K562 (cell line): ENCODE measurements around the gene FOS. TPM values are rescaled to one million over a fixed set of nuclear protein-coding genes. Genes with fewer than 3 reads are reported as not detected.

Experiments
- EP300 ChIP-seq: IDR thresholded peaks from 2 replicates; pipeline ENCODE4 v1.6.1; 2012; ENCODE audit warnings: low read length, improper control_type of control experiment
- ETV5 ChIP-seq: sonication (generic); formaldehyde crosslinking; IDR thresholded peaks from 2 replicates; pipeline ENCODE4 v1.4.0; 2020; ENCODE audit warnings: low read depth, mild to moderate bottlenecking, missing genetic modification reagents
- HIVEP1 ChIP-seq: fragments of 250-450 bp; sonication (Bioruptor Pico); IDR thresholded peaks from 2 replicates; pipeline ENCODE4 v1.4.0; 2020; ENCODE audit warnings: mild to moderate bottlenecking
- OTX1 ChIP-seq: fragments of 450-650 bp; formaldehyde crosslinking; IDR thresholded peaks from 2 replicates; pipeline ENCODE4 v1.4.0; 2022; ENCODE audit warnings: mild to moderate bottlenecking
- SMAD4 ChIP-seq: fragments of 250-450 bp; sonication (Bioruptor Pico); conservative IDR thresholded peaks from 2 replicates; pipeline ENCODE4 v1.8.0; 2021; ENCODE audit warnings: inconsistent platforms, mild to moderate bottlenecking, moderate library complexity
- TAF9B ChIP-seq: fragments of 450-650 bp; IDR thresholded peaks from 2 replicates; pipeline ENCODE4 v1.6.1; 2018; ENCODE audit warnings: mild to moderate bottlenecking; ENCODE audit not compliant: partially characterized antibody
- TRIM28 ChIP-seq: fragments of 450-650 bp; IDR thresholded peaks from 2 replicates; pipeline ENCODE4 v1.6.1; 2017
- ZNF347 ChIP-seq: fragments of 450-650 bp; formaldehyde crosslinking; IDR thresholded peaks from 2 replicates; pipeline ENCODE4 v1.4.0; 2020; ENCODE audit warnings: low read depth, mild to moderate bottlenecking, moderate library complexity
- ZSCAN29 ChIP-seq: fragments of 450-650 bp; IDR thresholded peaks from 2 replicates; pipeline ENCODE4 v1.6.1; 2017
- polyA plus RNA-seq, 8 experiments: library from polyadenylated mRNA; depleted of rRNA in 4 of 8; stranded (reverse) in 5 of 8; unstranded in 3 of 8; fragments of >200 nt; fragmentation: Nextera tagmentation in 2 of 8; fragmentation: Illumina TruSeq in 1 of 8; extraction: Ambion mirVana in 2 of 8; extraction: Trizol in 1 of 8; gene quantifications; 2 replicates each; pipeline versions ENCODE4 v1.2.1 to v1.2.3, GENCODE V29; 2011 to 2014; ENCODE audit warnings: inconsistent platforms in 1 of 8, missing spikeins in 1 of 8
- total RNA-seq, 7 experiments: library from RNA; depleted of rRNA in 6 of 7; stranded (reverse); fragments of >200 nt in 6 of 7; fragmentation: Illumina TruSeq in 2 of 7; extraction: Trizol in 2 of 7; gene quantifications; 2 replicates each; pipeline versions ENCODE4 v1.2.1 to v1.2.3, GENCODE V29; 2011 to 2021; ENCODE audit warnings: low replicate concordance in 1 of 7
- TF ChIP-seq, protein P1 (sequence below): fragments of 450-650 bp; IDR thresholded peaks from 2 replicates; pipeline ENCODE4 v1.6.1; 2016; ENCODE audit warnings: mild to moderate bottlenecking, moderate library complexity
- TF ChIP-seq, protein P2 (sequence below): IDR thresholded peaks from 3 replicates; pipeline ENCODE4 v1.6.1; 2011; ENCODE audit warnings: borderline replicate concordance, mild to moderate bottlenecking; ENCODE audit not compliant: insufficient read length, insufficient read depth
- TF ChIP-seq, protein P3 (sequence below), 2 experiments: fragments of 450-650 bp; IDR thresholded peaks; 2 replicates each; pipeline ENCODE4 v1.6.1; 2016
- TF ChIP-seq, protein P4 (sequence below): fragments of 250-450 bp; sonication (Bioruptor Pico); IDR thresholded peaks from 2 replicates; pipeline ENCODE4 v1.4.0; 2020

Gene FOS
- total and polyA plus RNA-seq, 9 of the 15 experiments (the other 6 are each of a cell fraction or from before 2014, with no cell fraction given) = 0.54 to 13.8 (median 8.9) TPM

DNA sequence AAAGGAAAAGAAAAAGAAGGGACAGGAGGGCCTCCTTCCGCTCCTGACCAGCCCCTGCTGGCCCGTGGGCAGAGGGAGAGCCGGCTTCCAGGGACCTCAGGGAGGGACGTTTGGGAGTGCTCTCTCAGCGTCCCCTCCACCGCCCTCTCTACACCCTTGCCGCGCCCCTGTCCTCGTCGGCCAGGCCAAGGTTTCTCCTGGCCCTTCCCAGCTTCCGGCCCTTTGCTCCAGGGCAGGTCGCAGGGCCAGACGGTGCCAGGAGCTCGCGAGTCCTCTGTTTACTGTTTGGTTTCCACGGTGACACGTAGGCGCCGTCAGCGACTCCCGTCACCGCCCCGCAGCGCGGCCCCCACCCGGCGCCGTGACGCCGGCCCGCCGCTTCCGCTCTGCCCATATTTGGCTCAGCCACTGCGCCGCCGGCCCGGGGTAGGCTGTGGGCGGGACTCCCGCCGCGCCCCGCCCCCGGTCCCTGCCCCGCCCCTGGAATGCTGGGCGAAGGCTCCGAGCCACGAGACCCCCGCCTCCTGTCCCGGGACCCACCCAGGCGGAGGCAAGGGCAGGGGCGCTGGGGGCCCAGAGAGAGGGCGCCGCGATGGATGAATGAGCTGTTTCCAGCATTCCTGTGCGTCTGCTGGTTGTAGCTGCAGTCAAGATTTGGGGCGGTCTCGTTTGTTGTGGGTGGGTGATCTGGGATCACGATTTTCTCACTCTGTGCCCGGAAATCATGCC lies 15.5 kb downstream of the FOS start (continued):
- TF ChIP-seq, protein P1, sequence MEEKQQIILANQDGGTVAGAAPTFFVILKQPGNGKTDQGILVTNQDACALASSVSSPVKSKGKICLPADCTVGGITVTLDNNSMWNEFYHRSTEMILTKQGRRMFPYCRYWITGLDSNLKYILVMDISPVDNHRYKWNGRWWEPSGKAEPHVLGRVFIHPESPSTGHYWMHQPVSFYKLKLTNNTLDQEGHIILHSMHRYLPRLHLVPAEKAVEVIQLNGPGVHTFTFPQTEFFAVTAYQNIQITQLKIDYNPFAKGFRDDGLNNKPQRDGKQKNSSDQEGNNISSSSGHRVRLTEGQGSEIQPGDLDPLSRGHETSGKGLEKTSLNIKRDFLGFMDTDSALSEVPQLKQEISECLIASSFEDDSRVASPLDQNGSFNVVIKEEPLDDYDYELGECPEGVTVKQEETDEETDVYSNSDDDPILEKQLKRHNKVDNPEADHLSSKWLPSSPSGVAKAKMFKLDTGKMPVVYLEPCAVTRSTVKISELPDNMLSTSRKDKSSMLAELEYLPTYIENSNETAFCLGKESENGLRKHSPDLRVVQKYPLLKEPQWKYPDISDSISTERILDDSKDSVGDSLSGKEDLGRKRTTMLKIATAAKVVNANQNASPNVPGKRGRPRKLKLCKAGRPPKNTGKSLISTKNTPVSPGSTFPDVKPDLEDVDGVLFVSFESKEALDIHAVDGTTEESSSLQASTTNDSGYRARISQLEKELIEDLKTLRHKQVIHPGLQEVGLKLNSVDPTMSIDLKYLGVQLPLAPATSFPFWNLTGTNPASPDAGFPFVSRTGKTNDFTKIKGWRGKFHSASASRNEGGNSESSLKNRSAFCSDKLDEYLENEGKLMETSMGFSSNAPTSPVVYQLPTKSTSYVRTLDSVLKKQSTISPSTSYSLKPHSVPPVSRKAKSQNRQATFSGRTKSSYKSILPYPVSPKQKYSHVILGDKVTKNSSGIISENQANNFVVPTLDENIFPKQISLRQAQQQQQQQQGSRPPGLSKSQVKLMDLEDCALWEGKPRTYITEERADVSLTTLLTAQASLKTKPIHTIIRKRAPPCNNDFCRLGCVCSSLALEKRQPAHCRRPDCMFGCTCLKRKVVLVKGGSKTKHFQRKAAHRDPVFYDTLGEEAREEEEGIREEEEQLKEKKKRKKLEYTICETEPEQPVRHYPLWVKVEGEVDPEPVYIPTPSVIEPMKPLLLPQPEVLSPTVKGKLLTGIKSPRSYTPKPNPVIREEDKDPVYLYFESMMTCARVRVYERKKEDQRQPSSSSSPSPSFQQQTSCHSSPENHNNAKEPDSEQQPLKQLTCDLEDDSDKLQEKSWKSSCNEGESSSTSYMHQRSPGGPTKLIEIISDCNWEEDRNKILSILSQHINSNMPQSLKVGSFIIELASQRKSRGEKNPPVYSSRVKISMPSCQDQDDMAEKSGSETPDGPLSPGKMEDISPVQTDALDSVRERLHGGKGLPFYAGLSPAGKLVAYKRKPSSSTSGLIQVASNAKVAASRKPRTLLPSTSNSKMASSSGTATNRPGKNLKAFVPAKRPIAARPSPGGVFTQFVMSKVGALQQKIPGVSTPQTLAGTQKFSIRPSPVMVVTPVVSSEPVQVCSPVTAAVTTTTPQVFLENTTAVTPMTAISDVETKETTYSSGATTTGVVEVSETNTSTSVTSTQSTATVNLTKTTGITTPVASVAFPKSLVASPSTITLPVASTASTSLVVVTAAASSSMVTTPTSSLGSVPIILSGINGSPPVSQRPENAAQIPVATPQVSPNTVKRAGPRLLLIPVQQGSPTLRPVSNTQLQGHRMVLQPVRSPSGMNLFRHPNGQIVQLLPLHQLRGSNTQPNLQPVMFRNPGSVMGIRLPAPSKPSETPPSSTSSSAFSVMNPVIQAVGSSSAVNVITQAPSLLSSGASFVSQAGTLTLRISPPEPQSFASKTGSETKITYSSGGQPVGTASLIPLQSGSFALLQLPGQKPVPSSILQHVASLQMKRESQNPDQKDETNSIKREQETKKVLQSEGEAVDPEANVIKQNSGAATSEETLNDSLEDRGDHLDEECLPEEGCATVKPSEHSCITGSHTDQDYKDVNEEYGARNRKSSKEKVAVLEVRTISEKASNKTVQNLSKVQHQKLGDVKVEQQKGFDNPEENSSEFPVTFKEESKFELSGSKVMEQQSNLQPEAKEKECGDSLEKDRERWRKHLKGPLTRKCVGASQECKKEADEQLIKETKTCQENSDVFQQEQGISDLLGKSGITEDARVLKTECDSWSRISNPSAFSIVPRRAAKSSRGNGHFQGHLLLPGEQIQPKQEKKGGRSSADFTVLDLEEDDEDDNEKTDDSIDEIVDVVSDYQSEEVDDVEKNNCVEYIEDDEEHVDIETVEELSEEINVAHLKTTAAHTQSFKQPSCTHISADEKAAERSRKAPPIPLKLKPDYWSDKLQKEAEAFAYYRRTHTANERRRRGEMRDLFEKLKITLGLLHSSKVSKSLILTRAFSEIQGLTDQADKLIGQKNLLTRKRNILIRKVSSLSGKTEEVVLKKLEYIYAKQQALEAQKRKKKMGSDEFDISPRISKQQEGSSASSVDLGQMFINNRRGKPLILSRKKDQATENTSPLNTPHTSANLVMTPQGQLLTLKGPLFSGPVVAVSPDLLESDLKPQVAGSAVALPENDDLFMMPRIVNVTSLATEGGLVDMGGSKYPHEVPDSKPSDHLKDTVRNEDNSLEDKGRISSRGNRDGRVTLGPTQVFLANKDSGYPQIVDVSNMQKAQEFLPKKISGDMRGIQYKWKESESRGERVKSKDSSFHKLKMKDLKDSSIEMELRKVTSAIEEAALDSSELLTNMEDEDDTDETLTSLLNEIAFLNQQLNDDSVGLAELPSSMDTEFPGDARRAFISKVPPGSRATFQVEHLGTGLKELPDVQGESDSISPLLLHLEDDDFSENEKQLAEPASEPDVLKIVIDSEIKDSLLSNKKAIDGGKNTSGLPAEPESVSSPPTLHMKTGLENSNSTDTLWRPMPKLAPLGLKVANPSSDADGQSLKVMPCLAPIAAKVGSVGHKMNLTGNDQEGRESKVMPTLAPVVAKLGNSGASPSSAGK = no peak
- TF ChIP-seq ZNF347 (no peak), OTX1 (CRISPR knock-in tag) (no peak), ZSCAN29 (no peak), HIVEP1 (CRISPR knock-in tag) (no peak), ETV5 (peak; percentile 59; the same call in 1 of the 2 replicates), TAF9B (no peak), EP300 (no peak), SMAD4 (0 out of 2 replicates have a peak, but pooled peaks have one; percentile 29), TRIM28 (no peak)
- TF ChIP-seq, protein P2, sequence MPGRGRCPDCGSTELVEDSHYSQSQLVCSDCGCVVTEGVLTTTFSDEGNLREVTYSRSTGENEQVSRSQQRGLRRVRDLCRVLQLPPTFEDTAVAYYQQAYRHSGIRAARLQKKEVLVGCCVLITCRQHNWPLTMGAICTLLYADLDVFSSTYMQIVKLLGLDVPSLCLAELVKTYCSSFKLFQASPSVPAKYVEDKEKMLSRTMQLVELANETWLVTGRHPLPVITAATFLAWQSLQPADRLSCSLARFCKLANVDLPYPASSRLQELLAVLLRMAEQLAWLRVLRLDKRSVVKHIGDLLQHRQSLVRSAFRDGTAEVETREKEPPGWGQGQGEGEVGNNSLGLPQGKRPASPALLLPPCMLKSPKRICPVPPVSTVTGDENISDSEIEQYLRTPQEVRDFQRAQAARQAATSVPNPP = no peak
- TF ChIP-seq, protein P3, sequence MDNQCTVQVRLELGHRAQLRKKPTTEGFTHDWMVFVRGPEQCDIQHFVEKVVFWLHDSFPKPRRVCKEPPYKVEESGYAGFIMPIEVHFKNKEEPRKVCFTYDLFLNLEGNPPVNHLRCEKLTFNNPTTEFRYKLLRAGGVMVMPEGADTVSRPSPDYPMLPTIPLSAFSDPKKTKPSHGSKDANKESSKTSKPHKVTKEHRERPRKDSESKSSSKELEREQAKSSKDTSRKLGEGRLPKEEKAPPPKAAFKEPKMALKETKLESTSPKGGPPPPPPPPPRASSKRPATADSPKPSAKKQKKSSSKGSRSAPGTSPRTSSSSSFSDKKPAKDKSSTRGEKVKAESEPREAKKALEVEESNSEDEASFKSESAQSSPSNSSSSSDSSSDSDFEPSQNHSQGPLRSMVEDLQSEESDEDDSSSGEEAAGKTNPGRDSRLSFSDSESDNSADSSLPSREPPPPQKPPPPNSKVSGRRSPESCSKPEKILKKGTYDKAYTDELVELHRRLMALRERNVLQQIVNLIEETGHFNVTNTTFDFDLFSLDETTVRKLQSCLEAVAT (IDR thresholded peaks at IDR 0.05) = no peak
- TF ChIP-seq, protein P4, sequence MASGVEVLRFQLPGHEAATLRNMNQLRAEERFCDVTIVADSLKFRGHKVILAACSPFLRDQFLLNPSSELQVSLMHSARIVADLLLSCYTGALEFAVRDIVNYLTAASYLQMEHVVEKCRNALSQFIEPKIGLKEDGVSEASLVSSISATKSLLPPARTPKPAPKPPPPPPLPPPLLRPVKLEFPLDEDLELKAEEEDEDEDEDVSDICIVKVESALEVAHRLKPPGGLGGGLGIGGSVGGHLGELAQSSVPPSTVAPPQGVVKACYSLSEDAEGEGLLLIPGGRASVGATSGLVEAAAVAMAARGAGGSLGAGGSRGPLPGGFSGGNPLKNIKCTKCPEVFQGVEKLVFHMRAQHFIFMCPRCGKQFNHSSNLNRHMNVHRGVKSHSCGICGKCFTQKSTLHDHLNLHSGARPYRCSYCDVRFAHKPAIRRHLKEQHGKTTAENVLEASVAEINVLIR (CRISPR knock-in tag) = no peak
